Activated CD4-positive, alpha-beta T cell treated with anti-CD3 and anti-CD28 coated beads, Interleukin-2, amount 50 U/mL, for 4 hours (primary cell): ENCODE results near the gene CNTRL.

ENCODE experiments used
- DNase-seq, 2 experiments: peaks; one replicate each; pipeline ENCODE4 v3.0.0-alpha.2; 2020

CNTRL gene

DNA sequence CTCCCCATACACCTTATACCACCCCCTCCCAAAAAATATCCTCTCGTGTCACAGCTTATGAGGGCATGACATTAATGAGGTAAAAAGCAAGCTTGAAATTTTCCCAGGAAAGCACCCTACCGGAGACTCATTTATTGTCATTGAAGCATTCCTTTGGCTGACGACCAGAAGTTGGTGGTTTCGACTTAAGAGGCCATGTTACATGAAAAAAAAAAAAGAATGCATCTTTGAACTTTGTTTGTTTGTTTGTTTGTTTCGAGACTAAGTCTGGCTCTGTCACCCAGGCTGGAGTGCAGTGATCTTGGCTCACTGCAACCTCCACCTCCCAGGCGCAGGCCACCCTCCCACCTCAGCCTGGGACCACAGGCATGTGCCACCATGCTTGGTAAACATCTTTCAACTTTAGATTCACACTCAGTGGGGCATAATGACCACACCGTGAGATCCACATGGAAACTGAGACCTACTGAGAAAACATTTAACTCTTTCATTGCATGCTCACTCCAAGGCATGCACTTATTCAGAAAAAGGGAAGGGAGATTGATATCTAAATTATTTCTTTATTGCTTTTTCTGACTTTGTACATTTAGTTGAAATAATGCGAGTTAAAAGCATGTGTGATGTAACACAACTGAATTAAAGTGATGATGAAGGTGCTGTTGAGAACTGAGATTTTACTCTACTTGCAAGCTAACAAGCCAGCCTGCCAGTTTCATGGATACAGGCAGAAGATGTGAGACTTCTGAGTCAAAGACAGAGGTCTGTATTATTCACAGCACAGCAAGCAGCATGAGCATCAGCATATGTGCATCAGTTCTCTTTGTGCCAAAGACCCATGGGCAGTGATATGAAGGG lies 132.0 kb downstream of the CNTRL start:
- DNase-seq = no peak

DNA sequence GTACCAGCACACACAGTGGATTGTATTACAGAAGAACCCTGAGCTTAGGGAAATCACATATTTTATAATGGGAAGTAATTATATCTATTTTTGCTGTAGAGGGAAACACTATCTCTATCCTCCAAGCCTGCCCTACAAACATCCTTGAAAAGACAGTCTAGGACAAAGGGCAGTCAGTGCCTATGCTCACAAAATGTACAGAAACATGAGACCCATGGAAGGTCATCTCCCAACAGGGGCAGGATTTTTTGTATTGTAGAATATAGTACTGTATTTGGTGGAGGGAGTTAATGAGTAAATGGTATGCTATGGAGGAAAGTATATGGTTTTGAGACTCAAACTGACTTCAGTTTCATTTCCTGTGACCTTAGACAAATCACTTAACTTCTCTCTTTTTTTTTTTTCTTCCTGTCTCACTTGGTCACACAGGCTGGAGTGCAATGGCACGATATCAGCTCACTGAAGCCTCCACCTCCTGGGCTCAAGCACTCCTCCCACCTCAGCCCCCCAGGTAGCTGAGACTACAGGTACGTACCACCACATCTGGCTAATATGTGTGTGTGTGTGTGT lies 132.7 kb downstream of the CNTRL start:
- DNase-seq = no peak

- DNase-seq = no peak
Measured at GRCh38 chr9:121210536-121210935, 135.8 kb downstream of the CNTRL start.

GRCh38 chr9:121213136-121213806 lies 138.5 kb downstream of the CNTRL start:
- DNase-seq = peak; percentile 55 to 56

DNA sequence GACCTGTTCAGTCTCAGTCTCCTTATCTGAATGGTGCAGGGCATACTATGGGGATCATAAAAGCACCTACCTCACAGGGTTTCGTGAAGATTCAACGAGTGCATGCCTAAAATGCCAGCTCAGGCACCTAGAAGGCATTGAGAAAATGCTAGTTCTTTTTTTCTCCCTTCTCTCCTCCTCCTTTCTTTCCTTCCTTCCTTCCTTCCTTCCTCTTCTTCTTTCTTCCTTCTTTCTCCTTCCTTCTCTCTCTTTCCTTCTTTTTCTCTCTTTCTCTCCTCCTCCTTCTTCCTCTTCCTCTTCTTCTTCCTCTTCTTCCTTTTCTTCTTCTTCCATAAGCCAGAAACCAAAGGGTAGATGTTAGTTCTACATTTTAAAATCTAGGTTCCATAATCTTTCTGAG lies 139.2 kb downstream of the CNTRL start:
- no peak for DNase-seq

DNA sequence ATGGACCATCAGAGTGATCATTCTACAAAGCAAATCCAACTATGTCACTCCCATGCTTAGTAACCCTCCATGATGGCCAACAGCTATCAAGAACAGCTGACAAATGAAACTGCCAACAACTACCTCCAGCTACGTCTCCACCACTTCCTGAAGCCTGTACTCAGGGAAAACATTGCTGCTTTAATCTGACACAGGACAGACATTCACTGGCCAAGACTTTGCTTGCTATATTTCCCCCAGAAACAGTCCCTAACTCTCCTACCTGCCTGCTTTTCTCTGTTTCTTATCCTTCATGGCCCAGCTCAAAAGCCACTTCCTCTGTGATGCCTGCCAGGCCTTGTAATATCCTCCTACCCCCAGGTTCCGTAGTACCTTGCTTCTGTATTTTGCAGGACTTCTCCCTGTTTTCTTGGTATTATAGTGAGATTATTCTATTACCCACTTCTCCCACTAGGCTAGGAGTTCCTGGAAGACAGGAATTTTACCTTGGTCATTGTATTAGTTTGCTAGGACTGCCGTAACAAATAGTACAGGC lies 141.6 kb downstream of the CNTRL start:
- no peak for DNase-seq

DNA sequence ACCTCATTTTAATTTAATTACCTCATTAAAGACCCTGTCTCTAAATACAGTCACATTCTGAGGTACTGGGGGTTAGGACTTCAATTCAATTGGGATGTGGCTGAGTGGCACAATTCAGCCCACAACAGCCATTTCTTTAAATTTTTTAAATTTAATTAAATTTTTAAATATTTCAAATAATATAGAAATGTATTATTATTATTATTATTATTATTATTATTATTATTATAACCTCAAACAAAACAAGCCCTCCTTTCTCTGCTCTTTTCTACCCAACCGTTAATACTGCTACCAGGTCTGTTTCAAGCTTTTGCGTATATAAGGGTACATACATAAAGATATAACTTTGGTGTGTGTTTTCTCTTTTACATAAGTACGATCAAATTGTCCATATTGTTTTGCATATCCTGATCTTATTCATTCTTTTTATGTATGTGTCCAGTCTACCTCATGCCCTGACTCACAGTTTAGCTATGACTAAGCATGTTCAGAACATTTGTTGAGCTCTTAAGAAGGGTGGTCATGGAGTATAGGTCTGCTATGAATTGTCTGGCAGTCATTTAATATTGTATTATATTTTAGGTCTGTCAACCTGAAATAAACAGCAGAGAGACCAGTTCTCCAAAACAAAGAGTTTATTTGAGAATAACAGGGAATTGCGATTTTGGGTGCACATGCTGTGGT lies 143.0 kb downstream of the CNTRL start:
- no peak for DNase-seq

GRCh38 chr9:121218357-121219027 lies 143.7 kb downstream of the CNTRL start:
- no peak for DNase-seq

DNA sequence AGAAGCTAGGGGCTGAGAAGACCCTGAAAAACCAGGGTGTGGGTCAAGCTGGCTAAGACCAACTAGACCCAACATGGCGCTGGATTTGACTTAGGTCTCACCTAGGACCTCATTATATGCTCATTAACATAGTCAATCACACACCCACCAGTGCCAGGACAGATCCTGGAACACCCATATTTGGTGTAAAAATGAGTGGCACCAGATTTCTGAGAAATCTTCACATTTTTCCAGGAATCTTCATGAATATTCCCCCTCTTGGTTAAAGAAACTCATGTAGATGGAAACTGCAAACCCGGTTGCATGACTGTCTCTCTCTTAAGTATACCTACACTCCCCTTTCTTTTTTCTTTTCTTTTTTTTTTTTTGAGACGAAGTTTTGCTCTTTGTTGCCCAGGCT lies 144.8 kb downstream of the CNTRL start:
- no peak for DNase-seq

GRCh38 chr9:121220996-121221663 lies 146.4 kb downstream of the CNTRL start:
- no peak for DNase-seq

GRCh38 chr9:121221664-121222055 lies 146.9 kb downstream of the CNTRL start:
- DNase-seq = no peak

DNA sequence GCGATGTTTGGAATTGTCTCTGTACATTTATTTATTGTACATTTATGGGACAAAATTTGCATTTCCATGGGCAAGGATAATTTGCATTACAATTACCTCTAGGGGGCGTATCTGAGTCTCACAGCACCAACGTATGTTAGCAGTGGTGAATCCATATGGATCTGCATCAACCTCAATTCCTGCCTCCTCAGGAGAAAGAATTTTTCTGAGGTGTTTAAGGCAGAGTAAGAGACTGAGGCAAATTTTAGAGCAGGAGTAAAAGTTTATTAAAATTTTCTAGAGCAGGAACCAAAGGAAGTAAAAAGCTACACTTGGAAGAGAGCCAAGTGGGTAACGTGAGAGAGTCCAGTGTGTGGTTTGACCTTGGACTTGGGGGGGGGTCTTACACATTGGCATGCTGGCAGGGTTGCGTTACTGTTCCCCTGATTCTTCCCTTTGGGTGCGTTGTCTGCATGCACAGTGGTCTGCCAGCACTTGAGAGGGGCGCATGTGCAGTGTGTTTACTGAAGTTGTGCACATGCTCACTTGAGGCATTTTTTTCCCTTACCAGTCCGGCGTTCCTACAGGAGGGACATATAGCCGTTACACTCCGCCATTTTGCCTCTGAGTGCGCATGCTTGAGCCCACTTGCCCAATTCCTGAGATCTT lies 147.9 kb downstream of the CNTRL start:
- no peak for DNase-seq

DNA sequence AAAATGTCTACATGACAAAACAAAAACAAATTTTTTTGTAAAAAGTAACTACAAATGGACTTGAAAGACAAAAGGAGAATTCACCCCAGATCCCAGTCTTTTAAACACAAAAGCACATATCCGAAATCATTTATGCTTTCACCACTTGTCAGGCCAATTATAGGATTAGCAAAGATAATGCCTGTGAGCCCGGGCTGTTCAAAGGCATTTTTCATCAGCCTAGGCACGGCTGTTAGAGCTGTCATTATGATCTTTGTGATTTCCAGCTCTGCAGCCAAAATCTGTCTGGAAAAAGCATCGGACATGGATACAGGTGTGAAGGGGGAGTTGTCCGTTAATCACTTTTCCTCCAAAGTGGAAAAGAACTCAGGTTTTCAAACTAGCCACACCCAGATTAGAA lies 150.5 kb downstream of the CNTRL start:
- DNase-seq = no peak

- DNase-seq = no peak
Measured at GRCh38 chr9:121226175-121226574, 151.4 kb downstream of the CNTRL start.
